Germinal center (tissue), 1 donor: ENCODE results near the gene CDH4.

ENCODE experiments used
- DNase-seq: peaks from one replicate; pipeline ENCODE4 v3.0.0; 2012; ENCODE audit warnings: mixed read lengths, low spot score

CDH4 gene

DNA sequence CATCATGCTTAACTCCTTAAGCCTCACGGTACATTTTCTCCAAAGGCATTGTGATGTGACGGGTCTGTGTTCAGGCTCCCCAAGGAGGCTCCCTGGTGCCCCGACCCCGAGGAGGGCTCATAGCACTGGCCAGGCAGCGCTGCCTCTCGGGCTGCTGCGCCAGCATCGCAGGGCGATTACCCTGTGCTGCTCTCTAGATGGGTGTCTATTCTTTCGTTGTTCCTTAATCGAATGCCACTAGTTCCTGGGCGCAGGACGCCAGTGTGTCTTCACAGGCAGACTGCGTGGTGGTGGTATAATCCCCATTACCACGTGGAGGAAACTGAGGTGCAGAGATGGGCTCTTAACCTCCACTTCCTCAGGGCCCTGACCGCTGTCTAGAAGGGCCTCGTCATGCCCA is 267.4 kb downstream of the CDH4 start:
- DNase-seq, result no peak

DNA sequence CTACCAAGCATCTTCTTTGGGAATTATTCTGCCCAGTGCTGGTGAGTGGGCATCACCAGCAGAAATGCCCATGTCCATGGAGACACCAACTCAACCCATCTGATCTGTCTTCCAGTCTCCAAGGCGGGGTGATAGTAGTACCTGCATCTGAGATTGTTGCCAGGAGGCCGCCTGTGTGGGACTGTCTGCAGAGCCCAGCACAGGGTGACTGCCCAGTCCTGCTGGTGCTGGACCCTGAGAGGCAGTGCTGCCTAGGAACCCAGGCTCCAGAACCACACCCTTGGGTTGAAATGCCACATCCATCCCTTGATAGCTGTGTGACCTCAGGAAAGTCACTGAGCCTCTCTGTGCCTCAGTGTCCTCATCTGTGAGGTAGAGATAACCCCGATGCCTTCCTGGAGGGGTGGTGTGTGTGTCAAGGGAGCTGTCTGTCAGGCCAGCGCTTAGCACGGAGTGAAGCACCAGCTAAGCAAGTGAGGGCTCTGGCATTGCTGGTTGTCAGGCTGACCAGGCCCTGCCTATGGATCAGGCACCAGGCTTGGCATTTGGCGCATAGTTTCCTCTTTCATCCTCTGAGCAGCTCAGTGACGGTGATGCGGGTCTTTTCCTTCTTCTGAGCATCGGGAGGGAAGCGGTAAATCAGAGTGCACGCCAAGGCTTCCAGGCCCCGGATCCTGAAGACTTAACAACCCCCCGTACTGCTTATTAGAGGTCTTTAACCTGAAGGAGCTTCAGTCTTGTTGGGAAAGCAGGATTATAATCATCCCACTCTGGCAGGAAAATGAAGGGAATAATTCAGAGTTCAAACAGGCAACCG is 268.2 kb downstream of the CDH4 start:
- DNase-seq, result no peak

DNA sequence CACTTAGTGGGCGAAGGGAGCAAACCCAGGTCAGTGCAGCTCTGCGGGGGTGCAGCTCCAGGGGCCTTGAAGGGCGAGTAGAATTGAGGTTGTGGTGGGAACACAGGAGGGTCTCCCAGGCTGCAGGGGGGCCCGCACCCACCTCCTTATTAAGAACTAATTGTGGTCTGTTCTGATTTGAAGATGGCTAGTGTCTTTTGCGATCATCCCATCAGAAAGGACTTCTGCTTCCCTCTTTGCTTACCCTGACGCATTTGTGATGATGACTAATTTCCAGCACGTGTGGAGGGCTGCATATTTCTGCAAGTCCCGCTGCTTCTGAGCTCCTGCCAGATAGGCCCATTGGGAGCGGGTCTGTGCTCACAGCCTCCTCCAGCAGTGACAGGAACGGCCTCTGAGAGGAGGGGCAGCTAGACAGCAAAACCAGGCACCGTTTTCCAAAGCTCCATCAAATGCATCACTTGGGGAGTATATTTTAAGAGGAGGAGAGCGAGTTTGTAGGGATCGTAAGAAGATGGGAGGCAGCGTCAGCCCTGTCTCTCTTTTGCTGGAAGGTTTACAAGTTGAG is 268.9 kb downstream of the CDH4 start:
- DNase-seq, result no peak

DNA sequence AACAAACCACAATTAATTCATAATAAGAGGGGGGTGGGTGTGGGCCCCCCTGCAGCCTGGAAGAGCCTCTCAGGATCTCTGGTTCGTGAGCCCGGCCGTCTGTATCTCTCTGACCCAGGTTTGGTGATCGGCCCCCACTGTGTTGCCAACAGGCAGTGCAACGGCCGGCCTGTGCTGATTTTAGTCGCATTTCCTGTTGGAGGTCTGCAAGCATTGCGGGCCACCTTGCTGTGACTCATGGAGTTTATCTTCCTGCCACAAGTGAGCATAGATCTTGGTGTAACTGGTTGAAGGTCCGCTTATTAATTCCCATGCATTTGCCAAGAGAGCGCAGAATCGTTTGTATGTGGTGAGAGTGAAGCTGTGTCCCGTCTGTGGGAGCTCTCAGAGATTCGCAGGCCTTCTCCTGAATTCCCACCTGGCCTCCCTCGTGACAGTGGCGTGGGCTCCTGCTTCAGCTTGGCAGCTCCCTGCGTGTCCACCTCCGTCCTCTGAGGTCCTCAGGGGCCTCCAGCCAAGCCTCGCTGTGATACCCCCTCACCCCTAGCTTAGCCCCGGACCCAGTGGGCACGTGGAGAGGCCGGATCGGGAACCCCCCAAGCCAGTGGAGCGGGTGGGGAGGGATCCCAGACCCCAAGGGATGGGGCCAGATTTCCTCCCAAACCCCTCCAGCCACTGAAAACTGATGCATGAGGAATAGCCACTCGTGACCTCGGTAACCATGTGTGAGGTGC is 269.8 kb downstream of the CDH4 start:
- DNase-seq, result no peak

DNA sequence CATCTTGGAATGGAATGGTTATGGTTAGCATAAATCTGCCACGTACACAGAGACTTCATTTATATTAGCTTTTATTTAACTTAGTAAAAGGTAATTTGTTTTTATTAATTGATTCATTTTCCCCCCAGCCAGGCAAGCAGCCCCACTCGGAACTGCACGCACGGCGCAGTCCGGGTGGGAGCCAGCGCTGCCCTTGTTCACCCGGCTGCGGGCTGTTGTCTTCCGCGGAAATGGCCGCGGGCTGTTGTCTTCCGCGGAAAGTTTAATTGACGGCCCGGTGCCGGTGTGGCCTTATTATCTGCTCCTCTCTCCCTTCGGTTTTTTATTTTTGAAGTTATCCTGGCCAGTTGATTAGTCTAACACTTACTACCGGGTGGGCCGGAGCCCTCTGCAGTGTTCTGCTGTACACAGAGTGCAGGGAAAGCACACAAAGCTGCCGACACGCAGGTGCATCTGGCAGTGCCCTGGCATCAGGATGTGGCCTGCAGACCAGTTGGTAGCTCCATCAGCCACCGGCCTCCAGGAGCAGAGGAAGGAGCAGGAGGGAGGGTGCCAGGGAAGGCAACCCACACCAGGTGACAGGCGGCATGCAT is 270.5 kb downstream of the CDH4 start:
- DNase-seq, result no peak

DNA sequence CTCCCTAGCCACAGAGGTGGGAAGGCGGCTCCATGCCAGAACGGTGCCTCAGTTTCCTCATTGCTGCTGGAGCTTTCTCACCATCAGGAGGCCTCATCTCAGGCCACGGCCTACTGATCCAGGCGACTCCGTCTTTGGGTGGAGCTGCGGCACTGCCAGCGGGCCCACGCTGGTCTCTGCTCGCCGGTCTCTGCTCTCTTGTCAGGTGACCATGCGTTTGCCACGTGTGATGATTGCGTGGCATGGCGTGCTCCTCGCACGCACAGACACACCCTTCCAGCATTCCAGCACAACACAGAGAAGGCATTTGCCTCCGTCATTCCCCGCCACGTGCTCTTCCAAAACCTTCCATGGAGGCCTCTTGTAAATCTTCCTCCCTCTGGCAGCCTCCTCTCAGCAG is 271.1 kb downstream of the CDH4 start:
- no peak for DNase-seq

DNA sequence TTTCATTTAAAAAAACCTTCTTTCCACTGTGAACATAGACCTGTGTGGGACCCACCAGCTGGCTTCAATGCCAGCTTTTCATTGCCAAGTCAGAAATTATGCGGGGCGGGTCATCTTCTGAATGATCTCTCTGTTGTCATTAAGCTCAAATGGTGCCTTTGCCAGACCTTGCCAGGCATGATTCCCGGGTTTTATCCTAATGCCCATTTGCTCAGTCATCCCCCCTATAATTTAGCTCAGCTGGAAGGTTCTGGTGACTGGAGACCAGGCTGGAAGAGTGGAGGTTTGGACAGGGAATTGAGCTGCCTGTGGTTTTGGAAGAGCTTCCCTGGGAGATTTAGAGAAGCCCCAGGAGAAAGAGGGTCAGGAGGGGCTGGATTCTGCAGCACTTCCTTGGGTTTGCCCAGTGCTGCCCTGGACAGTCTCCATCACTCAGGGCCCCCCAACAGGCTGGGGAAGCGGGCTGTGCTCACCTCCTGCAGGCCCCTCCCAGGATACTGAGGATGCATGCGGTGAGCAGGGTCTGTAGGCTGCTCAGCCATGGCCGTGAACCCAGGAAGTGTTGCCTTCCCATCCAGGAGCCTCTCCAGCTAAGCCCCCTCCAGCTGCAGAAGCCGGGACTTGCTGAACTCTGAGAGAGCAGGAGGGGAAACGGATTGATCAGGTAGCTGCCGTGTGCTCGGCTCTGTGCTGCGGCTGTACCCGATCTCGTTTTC is 273.0 kb downstream of the CDH4 start:
- DNase-seq, result no peak

DNA sequence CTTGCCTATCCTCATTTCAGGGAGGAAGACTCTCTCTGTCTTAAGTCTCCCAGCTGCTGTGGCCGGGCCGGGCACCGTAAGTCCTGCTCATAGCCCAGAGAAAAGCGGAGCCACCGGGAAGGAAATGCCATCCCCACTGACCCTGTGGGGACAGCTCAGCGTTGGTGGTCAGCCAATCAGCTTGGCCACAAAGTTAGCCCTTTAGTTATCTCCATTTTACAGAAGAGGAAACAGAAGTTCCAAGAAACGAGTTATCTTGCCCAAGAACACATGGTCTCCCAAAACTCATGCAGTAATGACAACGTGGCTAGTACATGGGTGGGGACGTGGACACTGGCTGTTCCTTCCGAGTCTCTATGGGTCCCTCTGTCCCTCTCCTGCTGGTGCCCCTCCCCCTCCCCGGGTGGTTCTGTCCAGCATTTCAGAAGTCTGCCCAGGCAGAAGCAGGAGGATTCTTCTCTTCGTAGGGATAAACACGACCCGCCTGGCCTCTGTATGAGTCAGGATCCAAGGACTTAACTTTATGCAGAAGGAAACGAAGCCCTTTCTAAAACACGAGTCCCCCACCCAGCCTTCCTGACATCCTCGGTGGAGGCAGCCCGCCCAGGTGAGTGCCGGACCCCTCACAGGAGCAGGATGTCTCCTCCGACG is 273.8 kb downstream of the CDH4 start:
- no peak for DNase-seq

DNA sequence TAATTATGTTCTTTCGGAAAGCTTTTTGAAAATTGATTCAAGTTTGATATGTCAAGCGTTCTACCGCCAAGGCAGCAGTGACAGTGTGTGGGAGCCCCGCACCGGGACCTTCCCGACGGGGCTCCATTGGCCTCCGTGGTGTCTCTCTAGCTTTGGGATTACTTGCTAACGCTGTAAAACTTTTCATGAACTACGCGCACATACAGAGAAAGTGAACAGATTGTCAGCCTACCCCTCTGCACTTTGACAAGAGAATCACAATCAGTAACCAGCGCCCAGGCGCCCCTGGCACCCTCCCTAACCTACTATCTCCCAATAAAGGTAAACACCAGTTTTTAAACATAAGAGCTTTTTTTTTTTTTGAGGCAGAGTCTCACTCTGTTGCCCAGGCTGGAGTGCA is 274.8 kb downstream of the CDH4 start:
- no peak for DNase-seq

DNA sequence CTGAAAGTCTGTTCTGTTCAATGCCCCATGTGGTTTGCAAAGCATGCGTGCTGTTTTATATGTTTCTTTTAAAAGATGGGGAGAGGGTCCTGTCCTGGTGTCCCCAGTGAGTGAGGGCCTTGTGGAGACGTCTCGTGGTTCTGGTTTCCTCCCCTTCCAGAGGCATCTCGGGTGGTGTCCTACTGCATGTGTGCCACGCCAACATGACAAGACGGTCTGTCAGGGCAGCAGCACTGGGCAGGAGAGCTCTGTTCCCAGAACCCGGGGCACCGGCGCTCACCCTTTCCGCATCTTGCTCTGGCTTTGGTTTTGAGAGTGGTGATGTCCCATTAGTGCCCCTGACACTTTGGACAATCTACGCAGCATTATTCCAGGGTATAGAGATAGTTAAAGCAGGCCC is 275.6 kb downstream of the CDH4 start:
- DNase-seq, result no peak

DNA sequence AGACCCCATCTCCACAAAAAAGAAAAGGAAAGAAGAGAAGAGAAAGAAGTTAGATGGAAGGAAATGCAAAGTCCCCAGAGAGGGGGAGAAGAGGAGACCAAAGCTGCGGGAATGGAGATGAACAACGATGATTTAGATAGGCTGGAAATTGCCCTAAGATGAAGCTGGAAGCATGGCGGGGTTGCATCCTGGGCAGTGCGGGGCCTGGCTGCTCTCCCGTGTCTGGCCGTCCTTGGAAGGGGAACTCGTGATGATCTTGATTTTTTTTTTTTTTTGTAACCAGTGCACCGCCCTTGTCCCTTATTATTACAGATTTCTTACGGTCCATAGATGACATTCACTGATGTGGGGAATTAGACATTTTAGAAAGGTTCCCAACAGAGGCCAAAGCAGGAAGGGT is 276.5 kb downstream of the CDH4 start:
- DNase-seq, result no peak

DNA sequence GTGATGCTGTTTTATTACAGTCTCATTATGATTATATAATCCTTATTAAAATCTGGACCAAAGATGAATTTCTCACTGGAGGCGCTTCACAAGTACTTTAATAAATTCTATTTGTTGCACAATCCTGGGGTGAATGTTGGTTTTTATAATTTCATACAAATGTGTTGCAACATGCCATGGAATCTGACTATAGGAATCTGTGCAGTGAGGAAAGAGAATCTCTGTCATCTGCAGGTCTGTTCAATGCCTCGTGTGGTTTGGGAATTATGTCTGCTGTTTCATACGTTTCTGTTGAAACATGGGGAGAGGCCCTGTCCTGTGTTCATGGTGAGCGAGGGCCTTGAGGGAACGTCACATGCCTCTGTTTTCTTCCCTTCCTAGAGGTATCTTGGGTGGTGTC is 277.3 kb downstream of the CDH4 start:
- DNase-seq, result no peak

DNA sequence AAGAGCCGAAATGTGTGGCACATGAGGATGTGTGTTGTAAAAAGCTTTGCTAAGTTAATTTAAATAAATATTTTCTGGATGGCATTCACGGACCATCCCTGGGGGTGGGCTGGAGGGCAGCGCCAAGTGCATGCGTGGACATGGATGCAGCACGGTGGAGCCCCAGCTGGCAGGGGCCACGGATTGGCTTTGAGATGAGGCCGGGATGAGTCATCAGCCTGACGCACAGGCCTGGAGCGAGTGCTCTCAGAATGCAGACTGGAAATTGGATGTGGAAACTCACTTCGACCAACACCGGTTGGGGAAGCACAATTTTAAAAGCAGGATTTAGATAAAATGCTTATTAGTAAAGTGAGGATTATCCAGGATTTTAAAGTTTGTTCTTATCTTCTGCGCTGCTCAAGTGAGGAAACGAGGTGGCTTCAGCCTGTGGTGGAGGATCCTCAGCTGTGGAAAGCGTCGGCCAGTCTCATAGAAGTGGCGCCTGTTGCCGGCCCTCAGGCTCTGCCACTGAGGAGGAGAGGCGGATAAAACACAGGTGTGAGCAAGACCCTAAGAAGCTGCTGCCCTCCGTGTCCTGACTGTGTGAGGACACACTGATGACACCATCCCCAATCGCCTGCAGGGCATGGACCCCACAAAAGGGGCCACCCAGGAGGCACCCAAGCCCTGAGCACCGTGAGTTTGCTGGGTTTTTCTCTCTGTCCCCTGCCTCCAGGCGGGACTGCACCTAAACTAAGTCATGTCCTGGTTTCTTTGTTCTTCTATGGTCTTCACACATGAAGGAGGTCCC is 279.7 kb downstream of the CDH4 start:
- DNase-seq, result no peak

DNA sequence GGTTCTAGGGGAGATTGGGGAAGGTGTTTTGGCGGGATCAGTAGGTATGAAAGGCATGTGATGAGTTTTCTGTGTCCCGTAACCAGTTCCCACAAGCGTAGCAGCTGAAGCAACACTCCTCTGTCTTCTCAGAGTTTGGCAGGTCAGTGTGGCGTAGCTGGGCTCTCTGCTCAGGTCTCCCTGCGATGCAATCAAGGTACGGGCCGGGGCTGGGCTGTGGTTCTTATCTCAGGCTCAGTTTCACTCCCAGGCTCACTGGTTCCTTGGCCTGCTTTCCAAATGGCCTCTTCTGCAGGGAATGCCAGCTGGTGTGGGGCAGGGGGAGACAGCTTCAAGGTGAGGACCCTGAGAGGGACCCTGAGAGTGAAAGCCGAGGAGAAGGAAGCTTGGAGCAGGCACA is 280.7 kb downstream of the CDH4 start:
- no peak for DNase-seq

DNA sequence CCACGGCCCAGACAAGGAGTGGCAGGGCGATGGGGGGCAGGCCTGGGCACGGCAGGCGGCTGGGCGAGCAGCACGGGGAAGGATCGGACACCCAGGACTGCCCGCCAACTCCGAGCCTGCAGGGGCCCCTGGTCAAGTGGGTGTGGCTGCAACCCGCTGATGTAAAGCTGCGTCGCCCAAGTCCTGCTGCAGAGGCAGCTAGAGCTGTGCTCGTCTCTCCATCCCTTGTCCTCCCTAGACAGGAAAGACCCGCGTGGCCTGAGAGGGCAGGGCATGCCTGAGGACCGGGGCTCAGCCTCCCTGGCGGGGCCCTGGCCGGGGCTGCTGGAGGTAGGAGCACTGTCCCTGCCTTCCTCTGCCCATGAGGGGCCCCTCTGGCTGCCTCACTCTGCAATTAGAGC is 281.2 kb downstream of the CDH4 start:
- no peak for DNase-seq

DNA sequence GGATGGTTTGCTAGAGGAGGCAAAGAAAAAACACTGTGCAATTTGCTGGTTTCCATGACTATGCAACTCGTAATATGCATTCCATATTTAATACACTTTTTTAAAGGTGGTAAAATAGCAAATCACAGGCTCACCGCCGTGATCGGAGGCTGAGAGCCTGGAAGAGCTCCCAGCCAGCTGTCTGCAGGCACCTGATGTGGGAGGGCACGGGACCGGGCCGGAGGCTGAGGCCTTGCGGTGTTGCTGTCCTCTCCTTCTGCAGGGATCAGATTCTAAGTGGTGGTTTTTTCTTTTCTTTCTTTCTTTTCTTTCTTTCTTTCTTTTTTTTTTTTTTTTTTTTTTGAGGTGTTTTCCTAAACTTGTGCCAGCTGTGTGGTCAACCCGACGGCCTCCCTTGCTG is 282.3 kb downstream of the CDH4 start:
- no peak for DNase-seq

DNA sequence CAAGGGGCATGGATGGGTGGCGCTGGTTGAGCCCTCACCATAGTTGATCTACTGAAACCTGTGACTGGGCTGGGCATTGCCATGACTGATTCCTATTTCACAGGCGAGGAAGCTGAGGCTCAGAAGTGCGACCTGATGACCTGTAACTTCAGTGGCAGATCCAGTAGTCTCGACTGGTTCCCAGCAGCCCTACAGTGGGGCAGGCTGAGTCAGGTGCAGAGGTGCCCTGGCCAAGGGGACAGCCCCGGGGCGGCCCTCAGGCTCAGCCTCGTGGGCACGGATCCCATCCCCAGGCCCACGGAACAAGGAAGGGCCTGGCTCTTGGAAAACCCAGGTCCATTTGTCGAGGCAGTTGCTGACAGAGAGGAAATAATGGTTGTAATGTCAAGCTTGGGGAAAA is 283.0 kb downstream of the CDH4 start:
- DNase-seq, result no peak

DNA sequence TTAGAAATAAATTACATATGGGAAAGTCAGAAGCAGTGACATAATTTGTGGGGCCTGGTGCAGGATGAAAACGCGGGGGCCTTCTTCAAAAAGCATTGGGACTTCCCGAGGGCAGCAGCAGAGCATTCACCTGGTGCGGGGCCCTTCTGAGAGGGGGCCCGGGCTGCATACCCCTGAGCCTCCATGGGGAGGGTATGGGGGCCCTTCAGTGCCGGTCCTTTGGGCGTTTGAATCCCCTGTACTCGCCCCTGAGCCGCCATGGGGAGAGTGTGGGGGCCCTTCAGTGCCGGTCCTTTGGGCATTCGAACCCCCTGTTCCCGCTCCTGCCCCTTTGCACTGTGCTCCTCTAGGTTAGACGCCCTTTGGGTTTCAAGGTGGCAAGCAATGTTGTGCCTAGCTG is 283.5 kb downstream of the CDH4 start:
- DNase-seq, result no peak

DNA sequence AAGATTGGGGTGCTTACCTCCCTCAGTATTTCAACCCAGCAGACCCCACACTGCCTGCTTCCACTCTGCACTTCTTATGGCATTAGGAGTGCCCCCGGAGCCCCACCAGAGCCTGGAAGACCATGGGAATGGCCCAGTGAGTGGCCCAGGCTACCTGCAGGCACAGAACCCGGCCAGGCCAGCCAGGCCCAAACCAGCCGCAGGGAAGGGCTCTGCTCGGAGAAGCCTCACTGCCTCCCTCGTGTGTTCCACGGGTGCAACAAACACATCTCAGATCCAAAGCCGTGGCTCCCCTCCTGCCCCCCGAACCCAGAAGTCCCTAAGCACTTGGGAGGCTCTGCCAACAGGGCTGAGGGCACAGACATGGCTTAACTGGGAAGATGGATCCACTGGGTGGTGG is 283.9 kb downstream of the CDH4 start:
- DNase-seq, result no peak

DNA sequence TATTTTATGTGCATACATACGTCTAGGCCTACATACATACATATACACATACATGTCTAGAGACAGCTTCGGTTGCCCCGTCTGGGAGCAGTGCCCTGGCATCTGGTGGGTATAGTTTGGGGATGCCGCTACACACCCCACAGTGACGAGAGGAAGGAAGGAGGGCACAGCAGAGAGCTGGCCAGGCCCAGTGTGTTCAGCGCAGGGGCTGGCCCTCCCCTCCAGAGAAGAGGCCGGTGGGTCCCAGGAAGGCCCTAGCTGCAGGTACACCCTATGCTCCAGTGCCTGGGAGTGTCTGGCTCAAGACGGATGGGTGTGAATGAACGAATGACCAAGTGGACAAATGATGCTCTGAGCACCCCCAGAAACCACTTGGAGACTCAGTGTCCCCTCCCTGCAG is 284.6 kb downstream of the CDH4 start:
- DNase-seq, result no peak
